CD4-positive, alpha-beta T cell treated with Interleukin-4 for 1 hour (primary cell): ENCODE data around the gene LARGE2.

Experiments used
- DNase-seq, 2 donors: peaks; one replicate each; pipeline ENCODE4 v3.0.0-alpha.2; 2020 to 2022

The LARGE2 gene

GRCh38 chr11:45917623-45918330, 4.7 kb upstream of the LARGE2 start, which contains the start of gene PEX16:
Gene PEX16, minus strand, starts transcription at chr11:45917877. Its CDS starts 66 bp downstream, at chr11:45917811.
- peak; percentile 98 to 99 for DNase-seq

GRCh38 chr11:45918331-45918941, 4.0 kb upstream of the LARGE2 start:
- DNase-seq, result peak; percentile 60 to 70

- DNase-seq, result no peak
These were observed 3.3 kb upstream of the LARGE2 start for GRCh38 chr11:45918962-45919675.

- no peak for DNase-seq
These were observed 2.5 kb upstream of the LARGE2 start for GRCh38 chr11:45919806-45920530.

- no peak for DNase-seq
These were observed 1.7 kb upstream of the LARGE2 start for GRCh38 chr11:45920531-45921477.

- DNase-seq, result no peak
These were observed 663 bp upstream of the LARGE2 start for GRCh38 chr11:45921561-45922424.

- DNase-seq, result no peak
These were observed 1.8 kb downstream of the LARGE2 start for GRCh38 chr11:45924036-45924915.

- no peak for DNase-seq
These were observed 2.5 kb downstream of the LARGE2 start for GRCh38 chr11:45924927-45925326.

GRCh38 chr11:45925550-45925949, 3.1 kb downstream of the LARGE2 start:
- no peak for DNase-seq

- no peak for DNase-seq
These were observed 3.5 kb downstream of the LARGE2 start for GRCh38 chr11:45926001-45926401.

- no peak for DNase-seq
These were observed 4.3 kb downstream of the LARGE2 start for GRCh38 chr11:45926536-45927331.

GRCh38 chr11:45927332-45927683, 4.9 kb downstream of the LARGE2 start:
- DNase-seq, result no peak

- DNase-seq, result no peak
These were observed 5.4 kb downstream of the LARGE2 start for GRCh38 chr11:45927684-45928413.

GRCh38 chr11:45928535-45929215, 6.2 kb downstream of the LARGE2 start:
- DNase-seq, result no peak

- DNase-seq, result no peak
These were observed 7.1 kb downstream of the LARGE2 start for GRCh38 chr11:45929486-45930030.

GRCh38 chr11:45930031-45930794, 7.8 kb downstream of the LARGE2 start:
- peak; percentile 59 to 86 for DNase-seq
